Uterus (tissue), 4 donors: ENCODE data around the gene MIGA1. TPM values are rescaled to one million over a fixed set of nuclear protein-coding genes. Genes with fewer than 3 reads are reported as not detected.

ENCODE experiments used
- DNase-seq, 2 donors: peaks; one replicate each; pipeline ENCODE4 v3.0.0-alpha.2; 2019 to 2020
- H3K27ac ChIP-seq, 2 donors: fragments of 200-600 bp; sonication (generic); 1 replicate in 1 of 2; 2 replicates in 1 of 2; pipeline ENCODE4 v1.5.1; 2016 to 2018
- H3K27me3 ChIP-seq, 2 donors: fragments of 200-600 bp; sonication (generic); one replicate each; pipeline ENCODE4 v1.5.1; 2018 to 2019; ENCODE audit warnings: control low read depth in 1 of 2
- H3K36me3 ChIP-seq, 2 donors: fragments of 200-600 bp; sonication (generic); one replicate each; pipeline ENCODE4 v1.5.1; 2019; ENCODE audit warnings: control low read depth in 1 of 2
- H3K4me1 ChIP-seq, 2 donors: fragments of 200-600 bp; sonication (generic); one replicate each; pipeline ENCODE4 v1.5.1; 2018 to 2019; ENCODE audit warnings: control low read depth in 1 of 2
- H3K4me3 ChIP-seq, 2 donors: fragments of 200-600 bp; sonication (generic); 1 replicate in 1 of 2; 2 replicates in 1 of 2; pipeline ENCODE4 v1.5.1; 2018 to 2019; ENCODE audit warnings: mild to moderate bottlenecking in 1 of 2
- H3K9me3 ChIP-seq, 2 donors: fragments of 200-600 bp; sonication (generic); one replicate each; pipeline ENCODE4 v1.5.1; 2019; ENCODE audit warnings: control low read depth in 1 of 2
- POLR2A ChIP-seq, 2 donors: fragments of 450-650 bp; IDR thresholded peaks; one replicate each; pipeline ENCODE4 v1.6.1; 2016; ENCODE audit warnings: antibody characterized with exemption in 2 of 2, mild to moderate bottlenecking in 1 of 2, moderate library complexity in 1 of 2
- intact Hi-C: fragments of 100-400 bp; cut with DNase I; formaldehyde crosslinking; loops from one replicate; pipeline ENCODE4 v1.15.1; 2023; ENCODE audit warnings: low total_unique reads
- total RNA-seq, 4 donors: library from RNA; depleted of rRNA in 3 of 4; stranded (reverse); fragments of >200 nt in 3 of 4; gene quantifications; one replicate each; pipeline versions ENCODE4 v1.1.0 to v1.2.4, GENCODE V29; 2014 to 2023
- TF ChIP-seq, protein P1 (sequence below), 4 experiments: fragments of 200-600 bp in 2 of 4; fragments of 450-650 bp in 2 of 4; sonication (generic) in 2 of 4; IDR thresholded peaks; one replicate each; pipeline ENCODE4 v1.5.1; 2016 to 2019; ENCODE audit warnings: antibody characterized with exemption in 4 of 4, mild to moderate bottlenecking in 2 of 4, moderate library complexity in 1 of 4
- donor health status: DM: yes; HTN: yes; CAD: no.

The MIGA1 gene
- total RNA-seq, 4 donors from 2014 or later: 3.8 to 36.6 (median 22.9) TPM

DNA sequence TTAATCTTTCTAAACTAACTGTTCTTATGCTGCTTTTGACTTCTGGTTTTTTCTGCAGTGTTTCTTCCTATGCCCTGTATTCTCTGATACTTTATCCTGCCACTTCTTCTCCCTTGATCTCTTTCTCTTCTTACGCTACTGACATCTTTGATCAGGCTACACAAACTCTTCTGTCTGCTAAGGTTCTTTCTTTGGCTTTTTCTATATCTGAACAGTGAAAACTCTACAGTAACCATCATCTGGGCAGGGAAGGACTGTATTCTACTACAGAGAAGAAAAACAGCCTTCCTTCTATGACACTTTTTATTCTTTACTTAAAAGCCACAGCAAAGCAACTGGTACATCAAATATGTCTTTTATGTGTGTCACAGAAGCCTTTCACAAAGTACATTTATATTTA lies 101.6 kb downstream of the MIGA1 start:
- Histone ChIP-seq H3K36me3 (no peaks in the 10 kb centered on the region), H3K9me3 (no peaks in the 10 kb centered on the region), H3K4me1 (no peaks in the 10 kb centered on the region), H3K4me3 (no peak overlapping the region), H3K27me3 (no peaks in the 10 kb centered on the region), H3K27ac (no peak overlapping the region)
- intact Hi-C loops: loop anchor here (10.0 kb wide), 1 partner anchor 46 kb away; no protein-coding TSS in a partner anchor
- no peak for TF ChIP-seq POLR2A (IDR thresholded peaks at IDR 0.05)
- TF ChIP-seq, protein P1, sequence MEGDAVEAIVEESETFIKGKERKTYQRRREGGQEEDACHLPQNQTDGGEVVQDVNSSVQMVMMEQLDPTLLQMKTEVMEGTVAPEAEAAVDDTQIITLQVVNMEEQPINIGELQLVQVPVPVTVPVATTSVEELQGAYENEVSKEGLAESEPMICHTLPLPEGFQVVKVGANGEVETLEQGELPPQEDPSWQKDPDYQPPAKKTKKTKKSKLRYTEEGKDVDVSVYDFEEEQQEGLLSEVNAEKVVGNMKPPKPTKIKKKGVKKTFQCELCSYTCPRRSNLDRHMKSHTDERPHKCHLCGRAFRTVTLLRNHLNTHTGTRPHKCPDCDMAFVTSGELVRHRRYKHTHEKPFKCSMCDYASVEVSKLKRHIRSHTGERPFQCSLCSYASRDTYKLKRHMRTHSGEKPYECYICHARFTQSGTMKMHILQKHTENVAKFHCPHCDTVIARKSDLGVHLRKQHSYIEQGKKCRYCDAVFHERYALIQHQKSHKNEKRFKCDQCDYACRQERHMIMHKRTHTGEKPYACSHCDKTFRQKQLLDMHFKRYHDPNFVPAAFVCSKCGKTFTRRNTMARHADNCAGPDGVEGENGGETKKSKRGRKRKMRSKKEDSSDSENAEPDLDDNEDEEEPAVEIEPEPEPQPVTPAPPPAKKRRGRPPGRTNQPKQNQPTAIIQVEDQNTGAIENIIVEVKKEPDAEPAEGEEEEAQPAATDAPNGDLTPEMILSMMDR (IDR thresholded peaks at IDR 0.05): no peak
- DNase-seq: no peak

DNA sequence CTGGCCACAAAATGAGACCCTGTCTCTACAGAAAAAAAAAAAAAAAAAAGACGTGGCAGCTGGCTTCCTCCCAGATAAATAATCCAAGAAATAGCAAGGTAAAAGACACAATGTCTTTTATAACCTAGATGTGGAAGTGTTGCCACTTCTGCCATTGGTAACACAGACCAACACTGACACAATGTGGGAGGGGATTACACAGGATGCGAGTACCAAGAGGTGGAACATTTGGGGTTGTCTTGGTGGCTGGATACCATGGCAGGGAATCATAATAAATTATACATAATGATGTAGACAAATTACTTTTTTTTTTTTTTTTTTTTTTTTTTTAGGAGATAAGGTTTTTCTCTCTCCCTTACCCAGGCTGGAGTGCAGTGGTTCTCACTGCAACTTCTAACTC lies 103.0 kb downstream of the MIGA1 start:
- Histone ChIP-seq H3K27ac (no peak overlapping the region), H3K4me3 (no peak overlapping the region), H3K4me1 (no peaks in the 10 kb centered on the region), H3K9me3 (no peaks in the 10 kb centered on the region), H3K27me3 (no peaks in the 10 kb centered on the region), H3K36me3 (no peaks in the 10 kb centered on the region)
- TF ChIP-seq POLR2A (IDR thresholded peaks at IDR 0.05): no peak
- TF ChIP-seq, protein P1 (IDR thresholded peaks at IDR 0.05): no peak
- DNase-seq: no peak
- intact Hi-C loops: loop anchor here (10.0 kb wide), 1 partner anchor 48 kb away; no protein-coding TSS in a partner anchor

DNA sequence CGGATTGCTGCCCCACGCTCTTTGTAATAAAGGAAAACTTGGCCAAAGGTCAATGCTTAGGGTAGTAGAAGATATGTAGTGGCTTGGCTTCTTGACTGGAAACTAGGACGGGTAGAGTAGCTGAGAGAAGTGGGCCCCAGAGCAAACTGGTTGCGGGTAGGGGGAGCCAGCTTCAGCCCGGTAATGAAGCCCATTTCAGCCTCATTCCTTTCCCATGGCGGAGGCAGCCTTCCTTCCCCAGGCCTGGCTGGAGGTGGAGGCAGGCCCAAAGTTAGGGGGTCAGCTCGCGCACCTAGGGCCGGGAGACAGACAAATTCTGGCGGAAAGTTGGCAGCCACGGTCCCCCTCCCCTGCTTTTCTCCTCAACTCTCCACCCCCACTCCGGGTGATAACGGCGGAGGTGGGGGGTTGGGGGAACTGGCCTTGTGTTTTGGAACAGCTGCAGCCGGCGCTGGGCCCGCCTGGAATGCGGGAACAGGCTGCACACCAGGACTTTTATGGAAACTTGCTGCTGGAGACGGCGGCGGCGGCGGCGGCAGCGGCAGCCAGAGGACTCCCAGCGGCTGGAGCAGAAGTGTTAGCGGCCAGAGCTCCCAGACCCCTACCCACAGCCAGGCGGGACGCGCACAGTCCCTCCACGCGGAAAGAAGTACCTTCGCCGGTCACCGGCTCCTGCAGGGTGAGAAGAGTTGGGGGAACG lies 108.8 kb downstream of the MIGA1 start, which contains the start of gene NEXN:
NEXN (plus strand) TSS at position 544 of the 700 bp plus-strand sequence. CDS start 27,483 bp downstream, outside the sequence.
- Histone ChIP-seq H3K4me1 (no peaks in the 10 kb centered on the region), H3K36me3 (no peaks in the 10 kb centered on the region), H3K27ac (peak within 1 kb of the TSS; percentile 91 to 95), H3K27me3 (no peaks in the 10 kb centered on the region), H3K4me3 (peak within 1 kb of the TSS; percentile 61 to 69), H3K9me3 (no peaks in the 10 kb centered on the region)
- intact Hi-C loops: loop anchor here (10.0 kb wide), 1 partner anchor 53 kb away; no protein-coding TSS in a partner anchor
- peak; percentile 83 for DNase-seq
- TF ChIP-seq, protein P1 (IDR thresholded peaks at IDR 0.05): no peak
- peak; percentile 32 to 55 for TF ChIP-seq POLR2A (IDR thresholded peaks at IDR 0.05)

GRCh38 chr1:77888781-77889642 lies 109.6 kb downstream of the MIGA1 start:
- no peaks in the 10 kb centered on the region for H3K4me1 ChIP-seq
- H3K9me3 ChIP-seq: no peaks in the 10 kb centered on the region
- peak overlapping the region; percentile 91 to 95 for H3K27ac ChIP-seq
- no peaks in the 10 kb centered on the region for H3K36me3 ChIP-seq
- no peak for DNase-seq
- peak overlapping the region; percentile 61 to 69 for H3K4me3 ChIP-seq
- intact Hi-C loops: loop anchor here (10.0 kb wide), 1 partner anchor 54 kb away; no protein-coding TSS in a partner anchor
- TF ChIP-seq, protein P1 (IDR thresholded peaks at IDR 0.05): no peak
- no peak for TF ChIP-seq POLR2A (IDR thresholded peaks at IDR 0.05)
- no peaks in the 10 kb centered on the region for H3K27me3 ChIP-seq
